HG03025 (cell line): ENCODE data around the gene ACTN2.

Experiments
- ATAC-seq: cut with Tn5 transposase; IDR thresholded peaks from one replicate; pipeline ENCODE4 v1.9.1; 2021; ENCODE audit warnings: mild to moderate bottlenecking, moderate library complexity; ENCODE audit not compliant: unreplicated experiment, low FRiP score

Gene ACTN2

GRCh38 chr1:236812334-236813030, 126.2 kb downstream of the ACTN2 start:
- no peak for ATAC-seq
